GM23248 (cell line): ENCODE results near the gene CCDC188. TPM values are rescaled to one million over a fixed set of nuclear protein-coding genes. Genes with fewer than 3 reads are reported as not detected.

Experiments
- DNase-seq: peaks from one replicate; pipeline ENCODE4 v3.0.0-alpha.2; 2015
- H2AFZ ChIP-seq: fragments of 200-600 bp; sonication (generic); 2 replicates; pipeline ENCODE4 v1.6.1; 2016; ENCODE audit warnings: antibody characterized with exemption
- H3F3A ChIP-seq: fragments of 200-600 bp; sonication (generic); 2 replicates; pipeline ENCODE4 v1.6.1; 2016; ENCODE audit warnings: mild to moderate bottlenecking, antibody characterized with exemption, mixed run types; ENCODE audit not compliant: insufficient read depth
- H3K27ac ChIP-seq: fragments of 200-600 bp; sonication (generic); 2 replicates; pipeline ENCODE4 v1.5.1; 2016; ENCODE audit warnings: mild to moderate bottlenecking
- H3K27me3 ChIP-seq: fragments of 200-600 bp; sonication (generic); replicated peaks from 2 replicates; pipeline ENCODE4 v1.6.1; 2016; ENCODE audit warnings: mild to moderate bottlenecking; ENCODE audit not compliant: insufficient read depth
- H3K36me3 ChIP-seq: fragments of 200-600 bp; sonication (generic); 2 replicates; pipeline ENCODE4 v1.6.1; 2016; ENCODE audit warnings: low read depth, mild to moderate bottlenecking
- H3K4me1 ChIP-seq: fragments of 200-600 bp; sonication (generic); 2 replicates; pipeline ENCODE4 v1.6.1; 2016; ENCODE audit warnings: mild to moderate bottlenecking; ENCODE audit not compliant: insufficient read depth
- H3K4me2 ChIP-seq: fragments of 200-600 bp; sonication (generic); one replicate; pipeline ENCODE4 v1.6.1; 2016; ENCODE audit warnings: mild to moderate bottlenecking; ENCODE audit not compliant: unreplicated experiment
- H3K4me3 ChIP-seq: fragments of 200-600 bp; sonication (generic); 2 replicates; pipeline ENCODE4 v1.5.1; 2016; ENCODE audit warnings: mild to moderate bottlenecking
- H3K79me2 ChIP-seq: fragments of 200-600 bp; sonication (generic); 2 replicates; pipeline ENCODE4 v1.6.1; 2016; ENCODE audit warnings: mild to moderate bottlenecking; ENCODE audit not compliant: insufficient read depth
- H3K9ac ChIP-seq: fragments of 200-600 bp; sonication (generic); 2 replicates; pipeline ENCODE4 v1.6.1; 2016; ENCODE audit warnings: mild to moderate bottlenecking
- H3K9me2 ChIP-seq: fragments of 200-600 bp; sonication (generic); 2 replicates; pipeline ENCODE4 v1.6.1; 2016; ENCODE audit warnings: mixed run types, mild to moderate bottlenecking, moderate library complexity; ENCODE audit not compliant: insufficient read depth
- H3K9me3 ChIP-seq: fragments of 200-600 bp; sonication (generic); one replicate; pipeline ENCODE4 v1.6.1; 2017; ENCODE audit warnings: low read depth
- H4K20me1 ChIP-seq: fragments of 200-600 bp; sonication (generic); 2 replicates; pipeline ENCODE4 v1.6.0; 2016; ENCODE audit not compliant: insufficient read depth
- EZH2 ChIP-seq: fragments of 200-600 bp; sonication (generic); IDR thresholded peaks from 2 replicates; pipeline ENCODE4 v1.6.1; 2018; ENCODE audit warnings: antibody characterized with exemption, mild to moderate bottlenecking; ENCODE audit not compliant: insufficient read depth, poor library complexity, severe bottlenecking
- EZH2phosphoT487 ChIP-seq: fragments of 200-600 bp; sonication (generic); IDR thresholded peaks from 2 replicates; pipeline ENCODE4 v1.6.1; 2018; ENCODE audit warnings: antibody characterized with exemption, moderate library complexity, mild to moderate bottlenecking, low read depth; ENCODE audit not compliant: insufficient read depth
- WGBS, 2 experiments: methylation state at CpG; one replicate each; pipeline ENCODE4 v1.1.6; 2015 to 2017; ENCODE audit warnings: low lambda C conversion rate in 2 of 2, low coverage in 1 of 2; ENCODE audit errors: missing lambda C conversion rate in 2 of 2; 5-methylcytosine and 5-hydroxymethylcytosine counted together
- in situ Hi-C: fragments of 300-500 bp; cut with MboI; formaldehyde crosslinking; loops from 2 replicates; pipeline ENCODE4 v1.15.0; 2020
- polyA plus RNA-seq: library from polyadenylated mRNA; unstranded; fragments of >200 nt; fragmentation: Nextera tagmentation; extraction: Ambion mirVana; gene quantifications from 2 replicates; pipeline ENCODE4 v1.2.1, GENCODE V29; 2016
- total RNA-seq: library from RNA; depleted of rRNA; stranded (reverse); fragments of >200 nt; shearing (Covaris generic); gene quantifications from 2 replicates; pipeline ENCODE4 v1.2.3, GENCODE V29; 2014

Gene CCDC188
- total and polyA plus RNA-seq, 2 experiments from 2014 or later = 1.2 to 1.8 TPM

DNA sequence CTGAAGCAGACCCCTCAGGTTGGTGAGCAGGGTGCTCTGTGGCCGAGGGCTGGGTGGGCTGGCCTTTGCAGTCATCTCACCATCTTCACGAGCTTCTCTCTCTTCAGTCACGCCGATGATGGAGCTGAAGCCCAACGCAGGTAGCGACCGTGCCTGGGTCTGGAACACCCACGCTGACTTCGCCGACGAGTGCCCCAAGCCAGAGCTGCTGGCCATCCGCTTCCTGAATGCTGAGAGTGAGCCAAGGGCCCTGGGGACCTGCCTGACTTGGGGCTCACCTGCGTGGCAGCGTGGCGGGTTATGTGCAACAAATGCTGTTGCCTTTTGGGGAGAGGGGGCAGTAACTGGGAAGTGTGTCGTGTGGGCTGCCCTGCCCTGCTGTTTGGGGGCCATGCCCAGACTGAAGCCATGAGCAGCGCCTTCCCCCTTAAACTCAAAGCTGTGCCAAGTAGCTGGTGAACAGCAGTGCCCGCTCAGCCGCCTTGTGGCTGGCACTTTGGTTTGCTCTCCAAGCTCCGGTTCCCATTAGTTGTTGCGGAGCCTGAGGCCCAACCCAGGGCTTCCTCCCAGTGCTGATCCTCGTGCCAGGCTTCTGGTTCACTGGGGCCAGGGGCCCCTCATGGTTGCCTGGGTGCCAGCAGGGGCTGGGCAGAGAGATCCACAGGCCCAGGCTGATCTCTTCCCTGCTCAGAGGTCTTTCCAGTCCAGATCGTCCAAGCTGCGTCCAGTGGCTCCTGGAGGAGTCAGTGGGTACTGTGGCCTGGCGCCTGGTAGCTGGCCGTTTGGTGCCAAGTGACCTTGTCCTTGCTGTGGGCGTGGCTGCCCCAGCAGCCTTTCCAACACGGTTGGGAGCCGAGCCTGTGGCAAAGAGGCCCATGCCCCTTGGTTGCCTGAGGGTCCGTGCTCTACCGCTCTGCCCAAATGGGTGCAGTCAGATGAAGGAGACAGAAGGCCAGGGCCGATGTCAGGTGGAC is 25.4 kb downstream of the CCDC188 start:
- TF ChIP-seq EZH2 = no peak
- no peak for TF ChIP-seq EZH2phosphoT487
- no peak for DNase-seq
- 88 to 90% methylated on average over 29 to 31 of the region's 32 CpGs for WGBS, 2 experiments

GRCh38 chr22:20124083-20124787 is 26.6 kb downstream of the CCDC188 start:
- Histone ChIP-seq H3K27ac (no peak overlapping the region), H3K4me1 (peaks cover 2% of the 10 kb centered on the region; the same call in 1 of the 2 replicates), H3K4me3 (no peak overlapping the region), H3K9ac (no peak overlapping the region), H3K9me2 (no peaks in the 10 kb centered on the region), H3K4me2 (no peak overlapping the region), H2AFZ (no peak overlapping the region), H4K20me1 (no peaks in the 10 kb centered on the region), H3K27me3 (no peaks in the 10 kb centered on the region), H3K79me2 (peaks cover 50% of the 10 kb centered on the region), H3K9me3 (no peaks in the 10 kb centered on the region), H3F3A (peaks cover 17% of the 10 kb centered on the region; the same call in 1 of the 2 replicates), H3K36me3 (peaks cover 13% of the 10 kb centered on the region; the same call in 1 of the 2 replicates)
- in situ Hi-C loops = no loop called here
- no peak for TF ChIP-seq EZH2
- TF ChIP-seq EZH2phosphoT487 = no peak
- WGBS, 2 experiments = 80 to 87% methylated on average over 7 to 9 of the region's 11 CpGs
- no peak for DNase-seq

More for the DNA sequence above, 25.4 kb downstream of the CCDC188 start:
- in situ Hi-C loops = no loop called here
- Histone ChIP-seq H3K4me2 (no peak overlapping the region), H3K27ac (no peak overlapping the region), H3K9ac (no peak overlapping the region), H3K79me2 (peaks cover 38% of the 10 kb centered on the region), H3F3A (peaks cover 26% of the 10 kb centered on the region; the same call in 1 of the 2 replicates), H3K4me3 (no peak overlapping the region), H3K27me3 (no peaks in the 10 kb centered on the region), H3K36me3 (0 out of 2 replicates have a peak, but pooled peaks cover 6% of the 10 kb centered on the region), H2AFZ (no peak overlapping the region), H4K20me1 (no peaks in the 10 kb centered on the region), H3K9me3 (no peaks in the 10 kb centered on the region), H3K4me1 (no peaks in the 10 kb centered on the region), H3K9me2 (no peaks in the 10 kb centered on the region)

DNA sequence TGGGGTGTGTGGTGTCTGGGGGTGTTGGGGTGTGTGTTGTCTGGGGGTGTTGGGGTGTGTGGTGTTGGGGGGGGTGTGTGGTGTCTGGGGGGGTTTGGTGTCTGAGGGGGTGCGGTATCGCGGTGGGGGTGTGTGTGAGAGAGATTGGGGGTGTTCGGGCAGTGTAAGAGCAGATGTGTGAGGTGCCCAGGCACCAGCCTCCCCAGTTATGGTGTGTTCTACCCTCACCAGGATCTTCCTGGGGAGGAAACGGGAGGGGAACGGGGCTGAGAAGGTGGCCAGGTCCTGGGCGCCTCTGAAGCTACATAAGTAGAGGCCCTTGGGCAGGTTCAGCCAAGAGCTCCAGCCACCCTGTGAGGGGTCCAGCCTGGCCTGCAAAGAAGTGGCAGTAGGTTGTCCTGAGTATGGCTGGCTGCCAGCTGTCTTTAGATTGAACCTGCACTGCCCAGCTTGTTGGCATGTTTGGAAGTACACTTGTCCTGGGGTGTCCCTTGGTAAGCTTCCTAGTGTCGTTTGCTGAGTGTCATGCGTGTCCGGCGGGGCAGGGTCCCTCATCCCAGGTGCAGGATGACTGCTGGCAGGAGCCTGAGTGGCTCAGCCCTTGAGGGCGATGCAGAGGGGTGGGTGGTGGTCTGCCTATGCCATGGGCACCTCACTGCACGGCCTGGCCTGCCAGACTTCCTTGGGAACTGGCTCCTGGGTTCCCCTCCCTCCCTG is 27.3 kb downstream of the CCDC188 start:
- 93 to 95% methylated on average over 6 to 13 of the region's 13 CpGs for WGBS, 2 experiments
- Histone ChIP-seq H3K9me3 (no peaks in the 10 kb centered on the region), H3F3A (peaks cover 17% of the 10 kb centered on the region), H3K27me3 (no peaks in the 10 kb centered on the region), H3K9me2 (no peaks in the 10 kb centered on the region), H4K20me1 (no peaks in the 10 kb centered on the region), H3K4me3 (no peak overlapping the region), H2AFZ (no peak overlapping the region), H3K27ac (no peak overlapping the region), H3K9ac (no peak overlapping the region), H3K4me1 (peaks cover 9% of the 10 kb centered on the region), H3K79me2 (peaks cover 57% of the 10 kb centered on the region), H3K4me2 (no peak overlapping the region), H3K36me3 (peaks cover 14% of the 10 kb centered on the region; the same call in 1 of the 2 replicates)
- no peak for DNase-seq
- in situ Hi-C loops = no loop called here
- TF ChIP-seq EZH2 (no peak), EZH2phosphoT487 (no peak)
